Nephron (organoid): ENCODE results near the gene SSR2.
A peak's percentile ranks its signal among the peaks of the same experiment; 100 is the strongest.

Experiments
- H3K27ac Mint-ChIP-seq, 3 experiments: 2 replicates each; pipeline ENCODE4 v1.8.0; 2020; ENCODE audit warnings: mixed read lengths in 3 of 3, mild to moderate bottlenecking in 2 of 3, moderate library complexity in 1 of 3
- H3K27me3 Mint-ChIP-seq: 2 replicates; pipeline ENCODE4 v1.8.0; 2021; ENCODE audit warnings: low read depth, mild to moderate bottlenecking, moderate library complexity, mixed read lengths
- H3K36me3 Mint-ChIP-seq: 2 replicates; pipeline ENCODE4 v1.8.0; 2020; ENCODE audit warnings: low read depth, mixed read lengths
- H3K4me1 Mint-ChIP-seq: 2 replicates; pipeline ENCODE4 v1.8.0; 2020; ENCODE audit warnings: mixed read lengths
- H3K4me3 Mint-ChIP-seq, 3 experiments: 2 replicates each; pipeline ENCODE4 v1.8.0; 2020; ENCODE audit warnings: mild to moderate bottlenecking in 3 of 3, mixed read lengths in 3 of 3, moderate library complexity in 2 of 3
- H3K9me3 Mint-ChIP-seq: 2 replicates; pipeline ENCODE4 v1.8.0; 2020; ENCODE audit warnings: mixed read lengths
- CTCF ChIP-seq, 3 experiments: fragments of 200-600 bp; sonication (generic); IDR thresholded peaks; one replicate each; pipeline ENCODE4 v1.5.0; 2021; ENCODE audit warnings: antibody characterized with exemption in 3 of 3; ENCODE audit not compliant: unreplicated experiment in 3 of 3

The SSR2 gene

DNA sequence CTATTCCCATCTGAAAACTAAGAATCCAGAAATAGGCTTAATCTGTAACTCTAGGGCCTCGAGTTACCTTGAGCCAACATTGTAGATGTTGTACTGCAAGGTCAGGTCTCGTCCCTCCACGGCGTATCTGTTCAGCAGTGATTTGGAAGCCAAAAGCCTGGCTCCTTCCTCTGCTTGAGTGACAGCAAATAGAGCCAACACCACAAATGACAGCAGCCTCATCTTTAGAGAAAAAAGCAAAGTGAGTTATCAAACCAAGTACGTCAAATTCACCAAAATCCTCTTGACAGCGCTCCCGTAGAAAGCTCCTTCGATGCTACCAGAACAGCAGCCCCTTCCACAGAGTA lies 832 bp downstream of the SSR2 start:
- H3K9me3 Mint-ChIP-seq, result no peaks in the 10 kb centered on the region
- H3K4me1 Mint-ChIP-seq, result peaks cover 24% of the 10 kb centered on the region
- H3K4me3 Mint-ChIP-seq, result peak overlapping the region; percentile 93 to 98 (median 96)
- H3K27ac Mint-ChIP-seq, result peak overlapping the region; percentile 85 to 87 (median 87)
- H3K27me3 Mint-ChIP-seq, result no peaks in the 10 kb centered on the region
- TF ChIP-seq CTCF (IDR thresholded peaks at IDR 0.05; ENCODE audit: unreplicated experiment in 3 of 3), result no peak
- H3K36me3 Mint-ChIP-seq, result peaks cover 36% of the 10 kb centered on the region

DNA sequence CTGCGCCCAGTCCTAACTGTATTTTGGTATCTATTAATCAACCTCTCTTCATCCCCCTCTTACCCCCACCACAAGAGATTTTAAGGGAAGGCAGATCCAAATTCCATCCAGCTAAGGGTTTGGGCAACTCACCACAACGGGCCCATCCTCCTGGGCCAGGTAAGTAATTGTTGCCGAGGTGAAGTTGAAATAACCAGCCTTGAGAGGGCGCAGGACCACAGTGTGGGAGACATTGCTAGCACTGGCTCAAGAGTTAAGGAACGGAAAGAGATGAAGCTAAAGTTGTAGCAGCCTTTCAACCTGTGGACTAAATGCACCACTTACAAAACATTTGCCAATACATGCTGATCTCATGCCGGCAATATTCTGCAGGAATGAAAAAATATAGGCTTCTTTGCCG lies 5.9 kb downstream of the SSR2 start:
- H3K27me3 Mint-ChIP-seq, result no peaks in the 10 kb centered on the region
- H3K4me3 Mint-ChIP-seq, result no peak overlapping the region
- peaks cover 73% of the 10 kb centered on the region for H3K36me3 Mint-ChIP-seq
- H3K27ac Mint-ChIP-seq, result no peak overlapping the region
- TF ChIP-seq CTCF (IDR thresholded peaks at IDR 0.05; ENCODE audit: unreplicated experiment in 3 of 3), result no peak
- H3K4me1 Mint-ChIP-seq, result peaks cover 13% of the 10 kb centered on the region
- no peaks in the 10 kb centered on the region for H3K9me3 Mint-ChIP-seq

- no peaks in the 10 kb centered on the region for H3K4me1 Mint-ChIP-seq
Observed at GRCh38 chr1:156012051-156012817, 8.5 kb downstream of the SSR2 start.

DNA sequence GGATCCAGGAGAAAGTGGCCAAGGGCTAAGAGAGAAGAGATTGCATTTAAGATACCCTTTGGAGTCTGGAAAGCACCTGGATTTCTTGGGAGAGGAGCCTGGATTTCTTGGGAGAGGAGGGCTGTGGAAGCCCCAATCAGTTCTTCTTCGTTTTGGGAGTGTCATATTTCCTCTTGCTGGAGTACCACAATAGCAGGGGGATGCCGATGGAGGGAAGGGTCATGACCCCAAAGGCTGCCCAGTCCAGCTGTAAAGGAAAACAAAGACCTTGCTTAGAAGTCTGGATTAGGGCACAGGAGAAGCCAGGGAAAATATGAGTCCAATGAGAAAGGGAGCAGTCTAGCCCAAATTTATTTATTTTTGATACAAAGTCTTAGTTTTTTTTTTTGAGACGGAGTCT lies 11.3 kb downstream of the SSR2 start:
- H3K27ac Mint-ChIP-seq, result no peak overlapping the region
- peaks cover 8% of the 10 kb centered on the region for H3K4me1 Mint-ChIP-seq
- no peak for TF ChIP-seq CTCF (IDR thresholded peaks at IDR 0.05; ENCODE audit: unreplicated experiment in 3 of 3)
- peaks cover 3% of the 10 kb centered on the region for H3K27me3 Mint-ChIP-seq
- no peak overlapping the region for H3K4me3 Mint-ChIP-seq
- H3K36me3 Mint-ChIP-seq, result peaks cover 62% of the 10 kb centered on the region
- H3K9me3 Mint-ChIP-seq, result no peaks in the 10 kb centered on the region

More at GRCh38 chr1:156012051-156012817, 8.5 kb downstream of the SSR2 start:
- H3K4me3 Mint-ChIP-seq, result no peak overlapping the region
- peaks cover 71% of the 10 kb centered on the region for H3K36me3 Mint-ChIP-seq
- no peaks in the 10 kb centered on the region for H3K9me3 Mint-ChIP-seq
- TF ChIP-seq CTCF (IDR thresholded peaks at IDR 0.05; ENCODE audit: unreplicated experiment in 3 of 3), result no peak
- H3K27me3 Mint-ChIP-seq, result peaks cover 3% of the 10 kb centered on the region
- no peak overlapping the region for H3K27ac Mint-ChIP-seq

- Mint-ChIP-seq H3K4me3 (no peak overlapping the region), H3K27ac (peak overlapping the region in 1 of 3 experiments; percentile 29), H3K27me3 (peaks cover 3% of the 10 kb centered on the region), H3K4me1 (peaks cover 15% of the 10 kb centered on the region), H3K36me3 (peaks cover 37% of the 10 kb centered on the region), H3K9me3 (no peaks in the 10 kb centered on the region)
- TF ChIP-seq CTCF (IDR thresholded peaks at IDR 0.05; ENCODE audit: unreplicated experiment in 3 of 3), result no peak
Observed at GRCh38 chr1:156006666-156007376, 13.9 kb downstream of the SSR2 start.
